ENCODE data around the gene SLC2A9.
A peak's percentile ranks its signal among the peaks of the same experiment; 100 is the strongest.

The SLC2A9 gene

DNA sequence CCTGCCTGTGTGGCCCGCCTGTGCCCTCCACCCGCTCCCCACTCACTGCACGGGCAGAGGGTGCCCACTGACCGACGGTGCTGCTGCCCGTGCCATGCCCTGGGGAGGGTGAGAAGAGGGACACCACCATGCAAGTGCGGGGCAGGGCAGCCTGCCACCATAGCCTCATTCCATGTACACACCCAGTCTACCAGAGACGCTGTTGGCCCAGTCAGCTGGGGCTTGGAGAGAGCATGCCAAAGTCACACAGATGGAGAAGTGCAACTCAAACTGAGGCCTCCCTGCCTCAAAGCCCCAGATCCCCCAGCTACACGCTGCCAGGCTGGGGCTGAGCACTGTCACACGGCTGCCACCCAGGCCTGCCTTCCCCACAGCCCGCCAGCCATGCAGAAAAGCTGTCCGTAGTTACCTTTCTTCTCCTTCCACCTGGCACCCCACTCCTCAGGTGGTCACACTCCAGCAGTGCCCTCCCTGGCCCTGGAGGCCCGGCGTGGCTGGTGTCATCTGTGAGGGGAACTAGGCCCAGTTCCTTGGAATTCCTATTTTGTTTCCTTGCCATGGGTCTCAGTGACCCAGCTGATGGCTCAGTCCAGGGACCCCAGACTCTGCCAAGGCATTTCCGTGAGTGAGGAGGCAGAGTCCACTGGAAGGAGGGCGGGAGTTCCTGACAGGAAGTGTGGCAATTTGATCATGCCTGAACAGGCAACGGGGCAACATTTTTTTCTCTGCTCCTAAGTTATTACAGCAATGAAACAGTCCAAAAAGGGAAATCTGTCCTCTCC lies at the start of gene SLC2A9:
TSS of gene SLC2A9 (minus strand) at position 627 of the 782 bp plus-strand sequence. CDS start at position 559, 68 bp downstream.
- DNase-seq, result peak; percentile 48

DNA sequence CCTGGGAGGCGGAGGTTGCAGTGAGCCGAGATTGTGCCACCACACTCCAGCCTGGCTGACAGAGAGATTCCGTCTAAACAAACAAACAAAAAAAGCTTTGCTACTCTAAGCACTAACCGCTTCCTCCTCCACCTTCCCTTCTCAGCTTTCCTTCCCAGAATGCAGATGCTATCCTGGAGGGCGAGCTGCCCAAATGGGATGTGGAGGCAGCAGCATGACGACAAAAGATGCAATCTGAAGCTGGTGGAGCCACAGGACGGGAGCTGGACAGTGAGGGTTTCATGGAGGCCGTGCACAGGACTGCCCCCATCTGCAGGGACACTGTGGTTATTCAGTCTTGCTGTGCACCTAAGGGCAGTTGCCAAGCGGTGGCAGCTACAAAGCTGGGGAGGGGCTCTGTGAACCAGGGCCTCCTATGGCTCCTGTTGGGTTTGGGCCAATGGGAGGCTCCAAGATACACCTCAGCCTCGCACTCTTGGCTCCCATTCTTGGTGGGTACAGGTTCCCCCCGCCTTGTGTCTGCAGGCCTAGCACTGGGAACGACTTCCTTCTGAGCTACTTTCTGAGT lies 47.9 kb upstream of the SLC2A9 start:
- no peak for DNase-seq

DNA sequence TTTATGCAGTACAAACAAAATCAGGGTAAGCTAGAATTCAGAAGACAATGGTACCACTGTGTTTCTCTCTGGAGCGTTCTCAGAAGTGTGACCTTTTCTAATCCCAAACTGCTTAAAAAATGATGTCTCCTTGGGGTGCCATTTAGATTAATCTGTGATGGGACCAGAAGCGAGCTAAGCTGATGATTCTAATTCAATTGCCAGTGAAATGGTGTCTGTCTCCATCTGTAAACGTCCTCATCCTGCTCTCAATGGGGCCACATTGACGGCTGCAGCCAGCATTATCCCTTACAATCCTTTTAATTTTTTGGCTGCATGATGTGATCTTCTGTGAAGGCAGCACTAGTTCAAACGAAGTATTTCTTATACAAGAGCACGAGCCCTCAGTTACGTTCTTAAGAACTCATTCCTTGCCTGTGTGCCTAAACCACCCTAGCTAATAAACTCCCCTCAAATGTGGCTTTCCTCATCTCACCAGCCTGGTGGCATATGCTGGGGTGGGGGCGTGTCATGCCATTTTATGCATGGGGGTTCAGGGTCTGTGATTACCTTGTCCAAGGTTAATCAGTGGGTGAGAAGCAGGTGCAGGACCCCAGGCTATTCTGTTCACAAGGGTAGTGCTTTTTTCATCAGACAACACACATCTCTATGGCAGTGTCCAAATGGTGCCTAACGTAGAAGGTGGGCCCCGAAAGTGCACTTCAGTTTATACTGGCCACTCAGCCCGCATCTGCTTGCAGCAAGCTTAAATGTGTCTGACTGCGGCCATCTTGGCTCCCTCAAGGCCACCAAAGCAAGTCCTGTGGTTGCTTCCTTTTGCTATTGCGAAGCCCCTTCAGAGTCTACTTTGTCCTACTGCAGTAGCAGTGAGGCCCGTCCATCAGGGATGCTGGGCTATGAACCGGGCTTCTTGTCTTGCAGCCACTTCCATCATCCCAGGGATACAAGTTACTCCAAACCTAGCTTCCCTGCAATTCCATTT lies 45.7 kb upstream of the SLC2A9 start:
- no peak for DNase-seq

DNA sequence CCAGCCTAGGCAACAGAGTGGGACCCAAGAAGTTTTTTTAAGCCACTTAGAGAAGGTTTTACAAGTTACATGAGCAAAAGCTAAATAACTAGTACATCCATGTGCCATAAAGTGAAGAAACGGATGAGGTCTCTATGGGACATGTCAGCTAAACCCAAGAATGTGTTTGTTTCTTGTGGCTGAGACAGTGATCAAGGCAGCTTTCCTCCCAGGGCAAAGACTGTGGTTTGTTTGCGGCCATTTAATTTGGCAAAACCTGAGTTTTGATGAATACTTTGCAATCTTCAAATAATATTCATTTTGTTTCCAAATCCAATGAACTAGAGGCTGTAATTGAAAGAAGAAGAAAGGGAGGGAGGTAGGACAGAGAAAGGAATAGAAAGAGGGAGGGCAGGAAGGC lies 44.9 kb upstream of the SLC2A9 start:
- DNase-seq, result no peak

DNA sequence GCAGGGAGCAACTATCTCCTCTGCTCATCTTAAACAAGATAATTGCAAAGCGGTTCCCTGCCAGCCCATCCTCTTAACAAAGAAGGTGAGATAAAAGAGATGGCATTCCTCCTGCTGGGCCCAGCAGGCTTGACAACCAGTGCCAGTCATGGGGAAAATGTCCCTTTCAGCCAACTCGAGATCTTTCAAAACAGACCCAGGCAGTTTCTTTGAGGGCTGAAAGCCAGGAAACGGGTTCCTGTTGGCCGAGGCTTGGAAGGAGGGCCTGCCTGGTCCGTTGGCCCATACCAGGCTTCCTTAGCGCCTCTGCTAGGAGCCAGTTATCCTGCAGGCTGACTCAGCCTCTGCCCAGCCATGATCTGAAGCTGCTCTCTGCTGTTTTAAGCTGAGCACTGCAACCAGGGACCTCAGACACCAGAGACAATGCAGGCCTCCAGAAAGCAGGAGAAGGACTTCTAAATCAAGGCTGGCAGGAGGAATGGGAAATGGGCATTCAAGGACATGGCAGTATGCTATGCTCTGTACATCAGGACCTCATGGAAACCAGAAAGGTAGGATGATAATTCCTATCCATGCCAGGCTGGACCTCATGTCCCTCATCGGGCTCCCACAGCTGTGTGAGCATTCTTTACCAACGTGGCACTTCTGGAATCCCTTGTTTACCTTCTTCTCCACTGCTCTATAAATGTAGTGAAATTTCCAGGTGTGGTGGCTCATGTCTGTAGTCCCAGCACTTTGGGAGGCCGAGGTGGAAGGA lies 42.4 kb upstream of the SLC2A9 start:
- no peak for DNase-seq

DNA sequence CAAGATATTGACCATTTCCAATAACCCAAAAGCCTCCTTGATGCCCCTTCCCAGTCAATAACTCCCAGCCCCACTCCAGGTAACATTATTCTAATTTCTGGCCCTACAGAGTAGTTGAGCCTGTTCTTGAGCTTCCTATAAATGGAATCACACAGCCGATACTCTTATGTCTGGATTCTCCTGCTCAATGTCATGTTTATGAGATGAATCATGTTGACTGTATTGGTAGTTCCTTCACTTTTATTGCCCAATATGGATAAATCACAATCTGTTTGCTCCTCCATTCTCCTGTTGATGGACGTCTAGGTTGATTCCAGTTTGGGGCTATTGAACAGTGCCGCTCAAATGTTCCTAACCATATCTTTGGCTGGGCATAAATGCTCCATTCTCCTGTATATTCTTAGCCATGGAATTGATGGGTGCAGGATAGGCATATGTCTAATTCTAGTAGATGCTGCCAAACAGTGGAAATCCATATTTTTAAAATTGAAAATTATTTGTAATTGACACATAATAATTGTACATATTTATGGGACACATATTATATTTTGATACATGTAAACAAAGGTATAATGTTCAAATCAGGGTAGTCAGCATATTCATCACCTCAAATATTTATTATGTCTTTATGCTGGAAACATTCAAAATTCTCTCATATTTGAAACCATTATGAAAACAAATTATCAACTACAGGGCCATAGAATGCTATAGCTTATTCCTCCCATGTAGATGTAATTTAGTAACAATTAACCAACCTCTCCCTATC lies 40.5 kb upstream of the SLC2A9 start:
- DNase-seq, result no peak

DNA sequence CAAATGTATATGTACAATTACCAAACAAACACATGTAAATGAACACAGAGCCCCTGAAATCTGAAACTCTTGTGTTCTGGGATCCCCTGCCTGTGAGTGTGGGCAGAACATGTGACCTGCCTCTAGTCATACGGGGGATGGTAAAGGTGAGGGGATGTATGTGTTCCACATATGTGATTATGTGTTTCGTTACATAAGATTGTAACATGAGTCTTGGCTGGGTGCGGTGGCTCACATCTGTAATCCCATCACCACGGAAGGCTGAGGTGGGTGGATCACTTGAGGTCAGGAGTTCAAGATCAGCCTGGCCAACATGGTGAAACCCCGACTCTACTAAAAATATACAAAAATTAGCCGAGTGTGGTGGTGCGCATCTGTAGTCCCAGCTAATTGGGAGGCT lies 37.1 kb upstream of the SLC2A9 start:
- DNase-seq, result no peak

DNA sequence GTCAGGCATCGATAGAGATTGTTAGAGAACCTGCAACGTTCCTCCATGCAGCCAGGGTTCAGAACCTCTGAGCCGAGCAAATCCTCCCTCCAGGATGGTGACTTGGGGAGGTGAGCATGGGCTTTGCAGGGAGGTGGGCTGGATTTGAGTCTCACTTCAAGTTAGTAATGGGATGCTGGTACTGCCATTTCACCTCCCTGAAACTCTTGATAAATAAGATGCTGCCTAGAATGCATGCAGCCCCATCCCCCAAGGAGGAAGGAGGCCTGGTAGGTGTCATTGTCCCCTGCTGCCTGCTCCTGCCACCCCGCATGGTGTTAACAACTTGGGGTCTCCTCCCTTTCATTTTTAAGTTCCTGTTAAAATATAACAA lies 35.7 kb upstream of the SLC2A9 start:
- DNase-seq, result no peak

DNA sequence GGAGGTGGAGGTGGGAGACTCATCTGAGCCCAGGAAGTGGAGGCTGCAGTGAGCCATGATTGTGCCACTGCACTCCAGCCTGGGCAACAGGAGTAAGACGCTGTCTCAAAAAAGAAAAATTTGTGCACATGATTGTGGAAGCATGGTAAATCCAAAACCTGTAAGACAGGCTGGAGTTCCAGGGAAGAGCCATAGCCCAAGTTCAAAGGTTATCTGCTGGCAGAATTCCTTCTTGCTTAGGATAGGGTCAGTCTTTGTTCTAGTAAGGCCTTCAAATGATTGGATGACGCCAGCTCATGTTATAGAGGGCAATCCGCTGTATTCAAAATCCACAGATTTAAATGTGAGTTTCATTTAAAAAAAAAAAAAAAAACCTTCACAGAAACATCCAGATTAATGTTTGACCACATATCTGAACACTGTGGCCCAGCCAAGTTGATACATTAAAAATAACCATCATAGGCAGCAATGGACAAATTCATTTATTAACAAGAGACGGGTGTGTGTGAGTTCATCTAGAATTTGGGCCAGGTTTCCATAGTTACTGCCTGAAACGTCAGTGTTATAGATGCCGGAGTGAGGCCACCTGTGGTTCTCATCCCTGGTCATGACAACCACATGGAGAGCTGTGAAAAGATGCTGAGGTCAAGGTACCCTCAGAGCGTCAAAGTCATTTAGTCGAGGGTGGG lies 35.2 kb upstream of the SLC2A9 start:
- DNase-seq, result no peak

DNA sequence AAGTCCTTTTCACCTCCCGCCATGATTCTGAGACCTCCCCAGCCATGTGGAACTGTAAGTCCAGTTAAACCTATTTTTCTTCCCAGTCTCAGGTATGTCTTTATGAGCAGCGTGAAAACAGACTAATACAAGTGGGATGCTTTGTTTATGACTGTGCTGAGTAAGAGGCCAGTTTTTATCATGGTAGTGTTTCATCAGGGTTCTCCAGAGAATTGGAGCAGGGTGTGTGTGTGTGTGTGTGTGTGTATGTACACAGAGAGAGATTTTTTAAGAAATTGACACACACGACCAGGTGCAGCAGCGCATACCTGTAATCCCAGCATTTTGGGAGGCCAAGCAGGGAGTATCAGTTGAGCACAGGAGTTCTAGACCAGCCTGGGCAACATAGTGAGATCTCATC lies 34.6 kb upstream of the SLC2A9 start:
- DNase-seq, result no peak

DNA sequence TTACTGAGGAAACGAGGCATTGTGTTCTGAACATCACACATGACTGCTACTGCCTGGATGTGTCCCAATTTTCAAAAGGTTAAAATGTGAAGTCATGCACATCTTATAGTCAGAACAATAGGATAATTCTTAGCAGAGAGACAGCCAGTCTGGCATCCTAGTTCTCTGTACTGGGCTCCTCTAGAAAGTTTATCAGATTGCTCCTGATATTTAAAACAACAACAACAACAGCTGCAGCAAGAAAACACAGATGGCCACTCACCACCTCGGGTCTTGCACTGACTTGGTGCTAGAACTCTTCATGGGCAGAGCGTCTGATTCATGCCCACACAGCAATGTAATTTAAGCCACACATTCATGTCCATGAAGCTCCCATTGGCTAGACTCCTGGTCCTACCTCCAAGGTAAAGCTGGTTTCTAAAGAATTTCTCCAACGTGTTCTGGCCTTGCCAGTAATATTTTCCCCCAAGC lies 33.3 kb upstream of the SLC2A9 start:
- DNase-seq, result no peak

DNA sequence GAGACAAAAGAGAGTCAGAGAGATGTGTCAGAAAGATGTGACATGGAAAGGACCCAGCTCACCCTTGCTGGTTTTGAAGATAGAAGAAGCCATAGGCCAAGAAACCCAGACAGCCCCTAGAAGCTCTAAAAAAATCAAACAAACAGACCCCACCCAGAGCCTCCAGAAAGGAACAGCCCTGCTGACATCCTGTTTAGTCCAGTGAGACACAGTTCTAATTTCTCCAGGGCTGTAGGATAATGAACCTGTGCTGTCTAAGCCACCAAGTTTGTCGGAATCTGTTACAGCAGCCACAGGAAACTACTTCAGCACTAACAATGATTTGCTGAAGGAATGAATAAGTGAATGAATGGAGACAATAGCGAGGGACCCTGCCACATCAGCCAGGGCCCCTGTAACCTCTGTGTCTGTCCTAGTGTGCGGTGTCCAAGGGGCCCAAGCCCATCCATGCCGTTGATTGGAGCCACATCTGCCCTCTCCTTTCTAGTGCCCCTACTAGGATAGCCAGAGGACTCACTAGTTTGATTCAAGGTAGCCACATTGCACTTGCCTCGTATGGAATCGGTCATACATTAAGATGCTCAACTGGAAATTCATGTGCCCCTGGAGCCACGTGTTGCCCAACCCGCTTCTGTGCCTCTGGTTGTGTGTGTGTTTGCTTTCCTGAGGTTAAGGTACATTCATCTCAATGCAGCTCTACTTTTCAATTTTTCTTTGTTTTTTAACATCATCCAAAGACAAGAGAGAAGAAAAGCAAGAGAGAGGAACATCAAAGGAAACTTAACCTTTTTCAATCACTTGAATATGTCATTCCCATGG lies 32.5 kb upstream of the SLC2A9 start:
- no peak for DNase-seq

DNA sequence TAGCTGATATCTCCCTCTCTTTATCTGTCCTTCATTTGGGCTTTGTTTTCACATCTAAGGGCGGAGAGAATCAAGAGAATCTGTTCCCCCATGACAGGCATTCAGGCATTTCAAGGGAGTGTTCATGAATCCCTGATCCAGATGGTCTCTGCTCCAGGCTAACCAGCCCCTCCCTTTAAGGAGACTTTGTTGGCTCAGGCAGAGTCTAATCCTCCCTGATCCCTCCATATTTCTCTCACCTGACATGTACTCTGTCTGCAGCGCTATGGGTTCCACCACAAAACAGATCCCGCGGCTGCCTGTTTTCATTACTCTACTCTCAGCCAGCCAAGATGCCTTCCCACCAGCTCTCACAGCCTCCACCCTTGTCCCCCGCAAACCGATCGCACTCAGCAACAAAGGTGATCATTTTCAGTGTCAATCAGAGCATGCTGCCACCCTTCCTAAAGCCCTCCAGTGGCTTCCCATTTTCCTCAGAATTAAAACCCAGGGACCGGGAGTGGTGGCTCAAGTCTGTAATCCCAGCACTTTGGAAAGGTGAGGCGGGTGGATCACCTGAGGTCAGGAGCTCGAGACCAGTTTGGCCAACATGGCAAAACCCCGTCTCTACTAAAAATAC lies 30.3 kb upstream of the SLC2A9 start:
- DNase-seq, result no peak

DNA sequence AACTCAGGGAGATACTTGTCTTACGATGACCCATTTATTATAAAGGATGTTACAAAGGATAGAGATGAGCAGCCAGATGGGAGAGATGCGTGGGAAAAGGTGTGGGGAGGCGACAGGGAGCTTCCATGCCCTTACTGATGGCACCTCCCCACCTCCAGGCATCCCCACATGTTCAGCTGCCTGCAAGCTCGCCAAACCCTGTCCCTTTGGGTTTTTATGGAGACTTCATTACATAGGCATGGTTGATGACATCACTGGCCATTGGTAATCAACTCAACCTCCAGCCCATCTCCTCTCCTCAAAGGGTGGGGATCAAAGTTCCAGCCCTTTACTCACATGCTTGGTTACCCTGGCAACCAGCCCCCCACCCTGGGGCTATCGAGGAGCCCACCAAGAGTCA lies 29.4 kb upstream of the SLC2A9 start:
- no peak for DNase-seq

DNA sequence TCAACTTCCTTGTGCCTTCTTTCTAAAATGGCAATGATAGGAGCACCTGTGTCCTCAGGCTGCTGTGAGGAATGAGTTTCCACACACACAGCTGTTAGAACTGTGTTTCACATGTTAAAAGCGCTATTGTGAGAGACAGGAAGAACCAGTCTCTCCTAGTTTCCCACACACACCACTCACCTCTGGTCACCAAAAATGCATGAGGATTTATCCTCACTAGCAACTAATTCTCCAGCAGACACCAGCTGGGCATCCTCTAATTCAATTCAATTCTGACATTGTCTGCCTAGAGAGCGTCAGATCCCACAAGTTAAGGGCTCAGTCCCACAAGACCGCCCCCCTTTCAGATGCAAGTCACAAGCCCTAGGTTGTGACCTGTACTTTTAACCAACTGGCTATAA lies 29.0 kb upstream of the SLC2A9 start:
- DNase-seq, result no peak

DNA sequence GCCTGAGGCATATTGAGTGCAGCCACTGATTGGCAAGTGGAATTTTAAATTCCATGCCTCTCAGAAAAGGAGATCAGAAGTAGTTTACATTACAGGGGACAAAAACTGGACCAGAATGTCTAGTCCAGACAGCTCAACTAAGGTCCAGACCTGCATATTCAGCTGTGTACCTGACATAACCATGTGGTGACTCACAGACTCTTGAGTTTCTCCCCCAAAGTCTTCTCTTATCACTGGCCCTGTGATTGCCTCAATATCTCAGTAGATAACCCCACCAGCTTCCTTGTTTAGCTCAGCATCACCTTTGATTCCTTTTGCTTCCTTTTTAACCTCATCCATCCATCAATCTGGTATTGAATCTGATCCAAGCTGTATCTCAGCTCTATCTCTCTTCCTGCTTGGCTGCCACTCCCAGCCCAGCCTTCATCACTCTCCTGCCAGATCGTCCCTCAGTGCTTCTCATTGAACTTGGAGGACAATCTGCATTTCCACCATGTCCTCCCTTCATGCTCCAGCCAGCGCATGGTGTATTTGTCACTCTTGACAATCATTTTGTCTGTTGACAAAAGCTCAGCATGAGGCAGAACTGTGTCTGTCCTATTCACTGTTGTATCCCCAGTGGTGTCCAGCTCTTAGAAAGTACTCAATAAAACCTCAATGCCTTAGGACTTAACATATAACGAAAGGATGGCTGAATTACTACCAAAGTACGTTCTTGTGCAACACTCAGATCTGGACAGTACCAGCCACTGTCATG lies 27.8 kb upstream of the SLC2A9 start:
- DNase-seq, result no peak

DNA sequence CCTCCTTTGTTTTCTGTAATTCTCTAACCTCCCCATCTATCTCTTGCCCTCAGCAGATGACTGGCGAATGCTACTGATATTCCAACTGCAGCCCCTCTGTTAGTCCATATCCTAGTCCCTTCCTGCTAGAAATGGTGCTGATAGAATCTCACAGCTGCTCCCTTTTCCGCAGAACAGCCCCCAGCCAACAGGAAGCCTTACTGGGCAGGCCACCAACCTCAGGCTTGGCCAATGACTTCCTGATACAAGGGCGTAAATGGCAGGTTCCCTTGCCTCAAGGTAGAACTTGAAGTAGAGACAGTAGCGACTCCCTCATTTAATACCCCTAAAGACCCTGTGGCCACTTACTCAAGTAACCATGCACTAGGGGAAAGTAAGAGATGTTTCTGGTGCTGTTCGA lies 26.7 kb upstream of the SLC2A9 start:
- no peak for DNase-seq

DNA sequence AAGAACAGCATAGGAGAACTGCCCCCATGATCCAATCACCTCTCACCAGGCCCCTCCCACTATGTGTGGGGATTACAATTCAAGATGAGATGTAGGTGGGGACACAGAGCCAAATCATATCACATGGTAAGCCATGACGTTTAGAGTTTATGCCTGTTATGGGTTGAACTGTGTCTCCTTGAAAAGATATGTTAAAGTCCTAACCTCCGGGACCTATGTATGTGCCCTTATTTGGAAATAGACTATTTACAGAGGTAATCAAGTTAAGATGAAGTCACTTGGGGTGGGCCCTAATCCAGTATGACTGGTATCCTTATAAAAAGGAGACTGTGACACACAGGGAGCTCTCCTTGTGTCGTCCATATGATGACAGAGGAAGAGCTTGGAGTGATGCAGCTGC lies 25.2 kb upstream of the SLC2A9 start:
- DNase-seq, result no peak

DNA sequence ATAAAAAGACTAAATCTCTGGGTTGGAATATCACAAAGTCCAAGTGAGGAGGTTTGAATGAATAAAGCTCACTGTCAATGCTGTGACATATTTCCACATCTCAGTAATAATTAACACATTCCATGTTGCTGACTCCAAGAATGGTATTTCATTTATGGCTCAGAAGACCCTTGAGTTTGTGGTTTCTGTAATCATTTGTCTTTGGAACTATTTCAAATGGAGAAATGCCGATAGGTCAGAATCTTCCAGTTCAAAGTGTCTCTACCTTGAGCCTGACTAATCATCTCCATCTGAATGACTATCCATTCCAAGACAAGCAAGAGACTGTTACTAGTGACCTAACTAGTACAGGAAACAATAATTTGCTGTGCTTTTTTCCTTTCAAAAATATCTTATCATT lies 24.2 kb upstream of the SLC2A9 start:
- no peak for DNase-seq
